K562 (cell line): Measurements from ENCODE around the gene CERS3. TPM values are rescaled to one million over a fixed set of nuclear protein-coding genes. Genes with fewer than 3 reads are reported as not detected.

ENCODE experiments used
- ATAC-seq: fragments of 200-7000 bp; cut with Tn5 transposase; 3 replicates; pipeline ENCODE4 v1.9.1; 2020; ENCODE audit warnings: moderate library complexity
- BruUV-seq: library from RNA; stranded (reverse); fragments of 400-500 nt; replicated peaks from 2 replicates; lab custom pipeline; 2021; lab: Mats Ljungman, UMichigan
- CTCF ChIA-PET: fragments of 300-600 bp; formaldehyde crosslinking; extraction: SDS; loops from one replicate; lab custom pipeline; 2021; ENCODE audit warnings: low intra/inter-chr PET ratio; lab: Yijun Ruan, JAX
- POLR2A ChIA-PET: fragments of 300-600, 350-650 bp; sonication (Branson Sonifier 250); formaldehyde crosslinking; extraction: SDS; loops from one replicate; lab custom pipeline; 2021; ENCODE audit warnings: antibody characterized with exemption, inconsistent platforms; lab: Yijun Ruan, JAX
- DNase-seq, 4 experiments: peaks; one replicate each; pipeline versions ENCODE4 v3.0.0 to v3.0.0-alpha.2; 2011 to 2018; ENCODE audit warnings: low spot score in 3 of 4, mixed read lengths in 3 of 4; ENCODE audit errors: extremely low read depth in 1 of 4
- FAIRE-seq: peaks from 2 replicates; lab custom pipeline; 2011; peaks lifted over from hg19 to GRCh38; lab: Jason Lieb, UNC
- H2AFZ ChIP-seq: 2 replicates; pipeline ENCODE4 v1.6.0; 2011; ENCODE audit warnings: low read depth, low read length, control low read depth, inconsistent platforms
- H3K27ac ChIP-seq: fragments of 200-600 bp; 3 replicates; pipeline ENCODE4 v1.8.0; 2011; ENCODE audit warnings: low read depth, mild to moderate bottlenecking, control low read depth, inconsistent platforms, low read length, moderate library complexity, mixed read lengths; ENCODE audit errors: extremely low read depth
- H3K27me3 ChIP-seq, 2 experiments: fragments of 300-600 bp in 1 of 2; 2 replicates in 1 of 2; 3 replicates in 1 of 2; pipeline versions ENCODE4 v1.6.0 to v1.8.0; 2011; ENCODE audit warnings: inconsistent platforms in 2 of 2, low read length in 2 of 2, mild to moderate bottlenecking in 1 of 2, mixed read lengths in 1 of 2, moderate library complexity in 1 of 2; ENCODE audit not compliant: control insufficient read depth in 2 of 2, insufficient read depth in 2 of 2
- H3K36me3 ChIP-seq: fragments of 300-600 bp; 3 replicates; pipeline ENCODE4 v1.8.0; 2011; ENCODE audit warnings: mild to moderate bottlenecking, low read length, inconsistent platforms; ENCODE audit not compliant: control insufficient read depth, insufficient read depth
- H3K4me1 ChIP-seq, 2 experiments: fragments of 200-600 bp in 1 of 2; replicated peaks in 1 of 2; 2 replicates in 1 of 2; 3 replicates in 1 of 2; pipeline versions ENCODE4 v1.5.1 to v1.8.0; 2011; ENCODE audit warnings: inconsistent platforms in 2 of 2, low read length in 2 of 2, mild to moderate bottlenecking in 1 of 2, mixed read lengths in 1 of 2, moderate library complexity in 1 of 2; ENCODE audit not compliant: control insufficient read depth in 2 of 2, insufficient read depth in 2 of 2
- H3K4me2 ChIP-seq: 2 replicates; pipeline ENCODE4 v1.6.1; 2011; ENCODE audit warnings: low read length, control low read depth, inconsistent platforms, mixed read lengths; ENCODE audit not compliant: insufficient read depth
- H3K4me3 ChIP-seq: fragments of 200-600 bp; sonication (generic), shearing (Covaris generic); 2 replicates; pipeline ENCODE4 v1.5.1; 2016; ENCODE audit warnings: control low read depth, inconsistent platforms
- H3K79me2 ChIP-seq: fragments of 200-600 bp; 3 replicates; pipeline ENCODE4 v1.8.0; 2011; ENCODE audit warnings: low read length, inconsistent platforms; ENCODE audit not compliant: control insufficient read depth, insufficient read depth
- H3K9ac ChIP-seq, 2 experiments: 2 replicates each; pipeline versions ENCODE4 v1.6.0 to v1.6.1; 2011; ENCODE audit warnings: low read depth in 2 of 2, low read length in 2 of 2, control low read depth in 1 of 2, inconsistent platforms in 1 of 2, mild to moderate bottlenecking in 1 of 2, mixed read lengths in 1 of 2; ENCODE audit not compliant: insufficient read depth in 1 of 2
- H3K9me1 ChIP-seq: one replicate; pipeline ENCODE4 v1.6.0; 2011; ENCODE audit warnings: inconsistent platforms, mild to moderate bottlenecking, low read length, moderate library complexity; ENCODE audit not compliant: control insufficient read depth, insufficient read depth
- H3K9me3 ChIP-seq: replicated peaks from 2 replicates; pipeline ENCODE4 v1.5.1; 2011; ENCODE audit warnings: low read depth, low read length, inconsistent platforms; ENCODE audit not compliant: control insufficient read depth, insufficient read depth
- H4K20me1 ChIP-seq: replicated peaks from 2 replicates; pipeline ENCODE4 v1.6.1; 2011; ENCODE audit warnings: low read length, inconsistent platforms, mixed read lengths; ENCODE audit not compliant: control insufficient read depth, insufficient read depth
- CBFB ChIP-seq: sonication (generic); formaldehyde crosslinking; IDR thresholded peaks from 2 replicates; pipeline ENCODE4 v1.4.0; 2020; ENCODE audit warnings: mild to moderate bottlenecking, missing genetic modification reagents
- DMBX1 ChIP-seq: fragments of 250-450 bp; sonication (Bioruptor Pico); IDR thresholded peaks from 2 replicates; pipeline ENCODE4 v1.8.0; 2022; ENCODE audit warnings: inconsistent platforms, mild to moderate bottlenecking, moderate library complexity, borderline replicate concordance
- GABPA ChIP-seq: fragments of 200-800 bp; sonication (Bioruptor generic); conservative IDR thresholded peaks from 2 replicates; pipeline ENCODE4 v1.6.1; 2016; ENCODE audit warnings: low read depth, missing genetic modification characterization, missing compliant biosample characterization
- ZBTB5 ChIP-seq: fragments of 450-650 bp; IDR thresholded peaks from 2 replicates; pipeline ENCODE4 v1.6.1; 2017; ENCODE audit warnings: antibody characterized with exemption
- ZNF507 ChIP-seq: conservative IDR thresholded peaks from 2 replicates; pipeline ENCODE4 v1.6.1; 2017; ENCODE audit warnings: missing genetic modification characterization, missing compliant biosample characterization
- in situ Hi-C: fragments of 300-500 bp; cut with MboI; formaldehyde crosslinking; loops from 4 replicates; pipeline ENCODE4 v1.15.0; 2018; ENCODE audit warnings: inconsistent platforms, mixed read lengths
- intact Hi-C: fragments of 100-400 bp; cut with micrococcal nuclease; formaldehyde crosslinking; loops from 2 replicates; pipeline ENCODE4 v1.14.2; 2022
- polyA plus RNA-seq, 8 experiments: library from polyadenylated mRNA; depleted of rRNA in 4 of 8; stranded (reverse) in 5 of 8; unstranded in 3 of 8; fragments of >200 nt; fragmentation: Nextera tagmentation in 2 of 8; fragmentation: Illumina TruSeq in 1 of 8; extraction: Ambion mirVana in 2 of 8; extraction: Trizol in 1 of 8; gene quantifications; 2 replicates each; pipeline versions ENCODE4 v1.2.1 to v1.2.3, GENCODE V29; 2011 to 2014; ENCODE audit warnings: inconsistent platforms in 1 of 8, missing spikeins in 1 of 8
- total RNA-seq, 7 experiments: library from RNA; depleted of rRNA in 6 of 7; stranded (reverse); fragments of >200 nt in 6 of 7; fragmentation: Illumina TruSeq in 2 of 7; extraction: Trizol in 2 of 7; gene quantifications; 2 replicates each; pipeline versions ENCODE4 v1.2.1 to v1.2.3, GENCODE V29; 2011 to 2021; ENCODE audit warnings: low replicate concordance in 1 of 7

Gene CERS3
- total and polyA plus RNA-seq, 9 of the 15 experiments (the other 6 are each of a cell fraction or from before 2014, with no cell fraction given), result not detected

GRCh38 chr15:100537331-100537730 lies 8.6 kb upstream of the CERS3 start (continued):
- no peak for TF ChIP-seq GABPA (tag)
- TF ChIP-seq ZBTB5, result no peak
- no peak for TF ChIP-seq DMBX1 (CRISPR knock-in tag)
- TF ChIP-seq, all 486 proteins: peak for 0

GRCh38 chr15:100536733-100537132 lies 8.0 kb upstream of the CERS3 start:
- no peak for FAIRE-seq

More at GRCh38 chr15:100536733-100537132, 8.0 kb upstream of the CERS3 start:
- Histone ChIP-seq H3K4me1 (no peaks in the 10 kb centered on the region; a peak in 1 of 5 replicates), H3K4me2 (no peak overlapping the region), H3K9ac (no peak overlapping the region), H3K27ac (no peak overlapping the region), H4K20me1 (no peaks in the 10 kb centered on the region), H3K4me3 (no peak overlapping the region), H3K9me3 (no peaks in the 10 kb centered on the region), H3K36me3 (no peaks in the 10 kb centered on the region), H3K79me2 (no peaks in the 10 kb centered on the region), H3K9me1 (no peaks in the 10 kb centered on the region), H3K27me3 (peaks cover 4 to 14% of the 10 kb centered on the region in 2 experiments; a peak in 4 of 5 replicates), H2AFZ (no peak overlapping the region)
- POLR2A ChIA-PET, result interaction anchor here (0.5 kb wide), 1 partner anchor 180 kb away, joined by 3 read pairs; no protein-coding TSS in a partner anchor
- intact Hi-C loops (no loop called here), in situ Hi-C loops (no loop called here)
- no TSS peak for BruUV-seq
- ATAC-seq, result no peak
- CTCF ChIA-PET, result interaction anchor here (0.6 kb wide), 1 partner anchor 1751 kb away, joined by 3 read pairs; no protein-coding TSS in a partner anchor
- TF ChIP-seq CBFB (CRISPR knock-in tag), result no peak
- TF ChIP-seq ZNF507 (tag), result no peak
- TF ChIP-seq, all 486 proteins: peak for 0
- DNase-seq, result no peak
